Iris pigment epithelial cell (primary cell): ENCODE measurements around the gene PDX1.
A peak's percentile ranks its signal among the peaks of the same experiment; 100 is the strongest.

Experiments
- DNase-seq: peaks from one replicate; pipeline ENCODE4 v3.0.0-alpha.2; 2011; ENCODE audit warnings: low read depth

The PDX1 gene

DNA sequence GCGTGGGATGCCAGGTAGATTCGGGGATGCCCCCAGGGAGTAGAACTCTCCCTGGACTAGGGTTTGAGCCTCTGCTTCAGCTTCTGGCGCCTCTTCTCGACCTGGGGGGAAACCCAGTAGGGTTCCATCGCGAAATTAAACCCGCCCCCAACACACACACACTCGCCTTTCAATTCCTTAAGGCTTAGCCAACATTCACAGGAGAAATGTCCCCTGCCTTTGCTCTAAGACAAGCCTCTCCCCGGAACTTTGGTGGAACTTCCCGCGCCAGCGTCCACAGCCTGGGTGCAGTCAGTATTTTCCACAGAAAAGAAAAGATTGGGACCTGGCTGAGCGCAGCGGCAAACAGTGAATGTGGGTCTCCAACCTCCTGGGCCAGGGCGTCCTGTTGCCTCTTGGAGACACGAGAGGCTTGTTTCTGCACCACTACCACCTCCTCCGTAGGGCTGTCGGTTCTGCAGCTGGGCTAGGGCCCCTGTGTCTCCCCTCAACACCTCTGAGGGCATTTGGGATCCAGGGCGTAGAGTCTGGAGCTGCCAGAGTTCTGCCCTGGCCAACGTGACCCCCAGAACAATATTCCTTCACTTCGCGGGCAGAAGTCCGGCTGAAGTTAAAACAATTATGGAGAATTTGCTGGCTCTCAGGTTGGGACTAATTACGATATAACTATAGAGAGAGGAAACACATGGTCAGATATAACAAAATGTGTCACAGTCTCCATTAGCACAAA is 3.2 kb downstream of the PDX1 start:
- no peak for DNase-seq

DNA sequence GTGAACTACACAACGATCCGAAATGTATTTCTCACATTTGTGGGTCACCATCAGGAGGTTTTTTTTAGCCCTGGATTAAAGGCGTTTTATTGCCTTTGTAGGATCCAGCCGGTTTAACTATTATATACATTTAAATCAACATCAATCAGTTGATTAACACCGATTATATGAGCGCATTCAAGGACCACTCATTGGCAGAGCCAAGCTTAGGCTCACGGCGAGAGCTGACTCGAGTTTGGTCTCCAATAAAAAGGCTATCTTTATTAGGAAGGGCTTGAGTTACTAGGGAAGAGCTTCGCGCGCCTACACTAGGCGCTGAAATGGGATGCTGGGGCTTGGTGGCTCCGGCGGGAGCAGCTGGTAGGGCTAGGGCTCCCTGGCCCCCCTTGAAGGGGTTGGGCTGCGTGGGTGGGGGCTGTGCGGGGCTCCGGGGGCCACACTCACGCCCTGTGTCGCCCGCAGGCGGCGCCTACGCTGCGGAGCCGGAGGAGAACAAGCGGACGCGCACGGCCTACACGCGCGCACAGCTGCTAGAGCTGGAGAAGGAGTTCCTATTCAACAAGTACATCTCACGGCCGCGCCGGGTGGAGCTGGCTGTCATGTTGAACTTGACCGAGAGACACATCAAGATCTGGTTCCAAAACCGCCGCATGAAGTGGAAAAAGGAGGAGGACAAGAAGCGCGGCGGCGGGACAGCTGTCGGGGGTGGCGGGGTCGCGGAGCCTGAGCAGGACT is 4.2 kb downstream of the PDX1 start:
- DNase-seq = no peak

DNA sequence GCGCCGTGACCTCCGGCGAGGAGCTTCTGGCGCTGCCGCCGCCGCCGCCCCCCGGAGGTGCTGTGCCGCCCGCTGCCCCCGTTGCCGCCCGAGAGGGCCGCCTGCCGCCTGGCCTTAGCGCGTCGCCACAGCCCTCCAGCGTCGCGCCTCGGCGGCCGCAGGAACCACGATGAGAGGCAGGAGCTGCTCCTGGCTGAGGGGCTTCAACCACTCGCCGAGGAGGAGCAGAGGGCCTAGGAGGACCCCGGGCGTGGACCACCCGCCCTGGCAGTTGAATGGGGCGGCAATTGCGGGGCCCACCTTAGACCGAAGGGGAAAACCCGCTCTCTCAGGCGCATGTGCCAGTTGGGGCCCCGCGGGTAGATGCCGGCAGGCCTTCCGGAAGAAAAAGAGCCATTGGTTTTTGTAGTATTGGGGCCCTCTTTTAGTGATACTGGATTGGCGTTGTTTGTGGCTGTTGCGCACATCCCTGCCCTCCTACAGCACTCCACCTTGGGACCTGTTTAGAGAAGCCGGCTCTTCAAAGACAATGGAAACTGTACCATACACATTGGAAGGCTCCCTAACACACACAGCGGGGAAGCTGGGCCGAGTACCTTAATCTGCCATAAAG is 4.8 kb downstream of the PDX1 start:
- no peak for DNase-seq

DNA sequence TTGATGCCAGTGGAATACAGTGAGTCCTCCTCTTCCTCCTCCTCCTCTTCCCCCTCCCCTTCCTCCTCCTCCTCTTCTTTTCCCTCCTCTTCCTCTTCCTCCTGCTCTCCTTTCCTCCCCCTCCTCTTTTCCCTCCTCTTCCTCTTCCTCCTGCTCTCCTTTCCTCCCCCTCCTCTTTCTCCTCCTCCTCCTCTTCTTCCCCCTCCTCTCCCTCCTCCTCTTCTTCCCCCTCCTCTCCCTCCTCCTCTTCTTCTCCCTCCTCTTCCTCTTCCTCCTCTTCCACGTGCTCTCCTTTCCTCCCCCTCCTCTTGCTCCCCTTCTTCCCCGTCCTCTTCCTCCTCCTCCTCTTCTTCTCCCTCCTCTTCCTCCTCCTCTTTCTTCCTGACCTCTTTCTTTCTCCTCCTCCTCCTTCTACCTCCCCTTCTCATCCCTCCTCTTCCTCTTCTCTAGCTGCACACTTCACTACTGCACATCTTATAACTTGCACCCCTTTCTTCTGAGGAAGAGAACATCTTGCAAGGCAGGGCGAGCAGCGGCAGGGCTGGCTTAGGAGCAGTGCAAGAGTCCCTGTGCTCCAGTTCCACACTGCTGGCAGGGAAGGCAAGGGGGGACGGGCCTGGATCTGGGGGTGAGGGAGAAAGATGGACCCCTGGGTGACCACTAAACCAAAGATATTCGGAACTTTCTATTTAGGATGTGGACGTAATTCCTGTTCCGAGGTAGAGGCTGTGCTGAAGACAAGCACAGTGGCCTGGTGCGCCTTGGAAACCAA is 5.6 kb downstream of the PDX1 start:
- DNase-seq = no peak

DNA sequence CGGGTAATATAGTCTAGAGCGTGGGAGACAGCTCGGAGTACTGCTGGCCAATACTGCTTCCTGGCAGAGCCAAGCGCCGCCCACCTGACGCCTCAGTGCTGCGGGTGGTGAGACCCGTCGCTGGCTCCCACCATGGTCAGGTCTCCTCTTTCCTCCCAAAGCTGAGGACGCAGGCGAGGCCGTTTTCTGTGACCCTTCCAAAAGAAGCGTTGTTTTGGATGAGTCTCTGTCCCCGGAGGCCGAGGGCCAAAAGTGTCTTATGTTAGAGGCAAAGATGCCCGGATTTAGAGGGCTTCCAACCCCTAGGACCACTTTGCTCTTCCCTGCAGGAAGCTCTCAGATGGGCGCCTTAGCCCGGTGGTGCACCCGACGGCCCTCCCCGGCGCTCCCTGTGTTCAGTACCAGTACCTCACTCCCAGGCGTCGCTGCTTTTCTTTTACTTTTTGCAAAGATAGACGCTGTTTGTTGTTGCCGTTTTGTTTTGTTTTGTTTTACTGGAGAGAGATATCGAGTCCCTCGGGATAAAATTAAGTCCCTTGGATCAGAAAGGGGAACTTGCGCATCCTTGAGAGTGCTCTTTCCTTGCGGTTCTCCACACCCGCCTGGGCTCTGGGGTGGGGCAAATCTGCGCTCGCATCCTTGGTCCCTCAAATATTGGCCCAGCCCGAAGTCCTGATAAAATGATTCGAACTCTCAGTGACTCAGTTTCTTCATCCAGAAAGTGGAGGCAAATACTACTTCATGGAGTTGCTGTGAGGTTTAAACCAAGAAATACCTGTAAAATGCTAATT is 7.0 kb downstream of the PDX1 start:
- DNase-seq = no peak

DNA sequence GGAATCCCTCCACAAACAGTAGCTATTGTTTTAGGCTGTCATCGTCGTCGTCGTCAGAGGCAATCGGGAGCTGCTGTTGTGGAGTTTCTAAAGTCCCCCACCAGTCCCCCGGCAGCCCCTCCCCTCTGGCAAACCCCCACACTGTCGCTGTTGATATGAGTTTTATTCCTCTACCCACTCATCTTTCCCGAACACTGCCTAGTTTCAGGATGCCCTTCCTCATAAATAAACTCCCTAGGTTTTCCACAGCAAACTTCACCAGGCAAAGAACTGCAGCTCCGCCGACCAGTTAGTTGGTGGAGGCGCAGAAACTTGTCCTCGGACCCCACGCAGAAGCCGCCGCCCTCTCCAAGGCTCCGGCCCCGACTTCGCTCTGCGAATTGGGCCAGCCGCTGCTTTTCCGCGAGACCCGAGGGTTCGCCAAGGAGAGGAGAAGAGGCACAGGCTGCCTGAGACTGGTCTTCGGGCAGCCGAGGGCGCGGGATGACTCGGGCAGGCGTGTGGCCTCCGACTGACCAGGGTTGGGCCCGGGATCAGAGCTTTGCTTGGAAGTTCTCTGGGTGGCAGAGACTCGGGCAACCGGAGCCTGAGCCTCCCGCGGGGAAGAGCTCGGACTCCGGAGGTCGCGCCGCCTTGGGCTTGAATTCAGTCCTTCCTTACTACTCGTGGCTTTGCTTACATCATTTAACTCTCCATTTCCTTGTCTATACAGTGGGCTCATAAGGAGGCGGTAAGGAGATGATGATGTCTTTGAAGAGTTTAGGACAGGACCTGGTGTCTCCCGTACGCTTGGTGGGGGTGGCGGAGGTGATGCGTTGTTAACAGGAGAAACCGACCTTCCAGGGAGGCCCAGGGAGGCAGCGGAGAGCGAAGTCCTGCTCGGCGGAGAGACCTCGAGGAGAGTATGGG is 7.9 kb downstream of the PDX1 start:
- DNase-seq = no peak

DNA sequence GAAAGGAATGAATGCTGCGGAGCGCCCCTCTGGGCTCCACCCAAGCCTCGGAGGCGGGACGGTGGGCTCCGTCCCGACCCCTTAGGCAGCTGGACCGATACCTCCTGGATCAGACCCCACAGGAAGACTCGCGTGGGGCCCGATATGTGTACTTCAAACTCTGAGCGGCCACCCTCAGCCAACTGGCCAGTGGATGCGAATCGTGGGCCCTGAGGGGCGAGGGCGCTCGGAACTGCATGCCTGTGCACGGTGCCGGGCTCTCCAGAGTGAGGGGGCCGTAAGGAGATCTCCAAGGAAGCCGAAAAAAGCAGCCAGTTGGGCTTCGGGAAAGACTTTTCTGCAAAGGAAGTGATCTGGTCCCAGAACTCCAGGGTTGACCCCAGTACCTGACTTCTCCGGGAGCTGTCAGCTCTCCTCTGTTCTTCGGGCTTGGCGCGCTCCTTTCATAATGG is 8.6 kb downstream of the PDX1 start:
- no peak for DNase-seq

DNA sequence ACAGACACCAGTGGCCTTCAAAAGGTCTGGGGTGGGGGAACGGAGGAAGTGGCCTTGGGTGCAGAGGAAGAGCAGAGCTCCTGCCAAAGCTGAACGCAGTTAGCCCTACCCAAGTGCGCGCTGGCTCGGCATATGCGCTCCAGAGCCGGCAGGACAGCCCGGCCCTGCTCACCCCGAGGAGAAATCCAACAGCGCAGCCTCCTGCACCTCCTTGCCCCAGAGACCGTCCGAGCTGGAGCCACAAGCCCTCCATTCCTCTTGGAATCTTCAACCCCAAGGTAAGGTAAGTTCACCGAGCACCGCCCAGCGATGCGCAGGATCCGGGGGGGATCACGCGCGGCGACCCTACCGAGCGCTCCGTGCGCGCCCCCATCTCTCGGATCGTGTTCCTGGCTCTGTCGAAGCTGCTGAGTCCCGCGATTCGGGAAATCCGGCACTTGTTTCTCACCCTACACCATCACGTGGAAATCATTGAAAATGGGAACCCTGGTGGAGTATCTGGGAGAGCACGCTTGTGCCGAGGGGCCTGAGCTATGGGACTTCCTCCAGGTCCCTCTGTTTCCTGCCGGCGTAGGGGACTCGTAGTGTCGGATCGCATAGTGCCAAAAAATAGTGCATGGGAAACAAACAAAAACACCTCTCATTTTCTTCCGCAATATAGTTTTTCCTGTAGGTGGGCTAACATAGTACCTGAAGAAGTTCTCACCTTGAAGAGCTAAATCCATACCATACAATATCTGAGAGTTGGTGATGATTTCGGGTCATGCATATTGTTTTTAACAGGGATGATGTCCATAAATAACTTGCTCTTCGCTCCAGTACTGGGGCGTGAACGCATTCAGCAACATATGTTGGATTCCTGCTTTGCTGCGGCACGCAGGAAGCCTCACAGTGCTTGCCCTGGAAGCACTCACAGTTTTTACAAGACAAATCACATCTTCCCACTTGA is 9.3 kb downstream of the PDX1 start:
- no peak for DNase-seq

DNA sequence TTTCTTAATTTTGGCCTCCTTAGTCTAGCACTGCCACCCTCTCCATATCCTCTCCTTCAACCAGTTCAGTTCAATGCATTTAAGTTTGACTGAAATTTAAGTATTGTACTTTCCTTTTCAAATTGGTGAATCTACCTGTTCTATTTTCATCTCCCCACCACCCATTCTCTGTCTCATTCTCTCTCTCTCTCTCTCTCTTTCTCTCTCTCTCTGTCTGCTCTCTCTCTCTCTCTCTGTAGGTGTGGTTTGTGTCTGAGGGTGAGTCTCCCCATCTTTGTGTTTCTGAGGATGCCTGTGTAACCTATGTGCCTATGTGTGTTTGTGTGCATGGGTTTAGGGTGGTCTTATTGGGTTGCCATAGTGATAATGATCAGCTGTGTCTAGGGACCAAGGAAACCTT is 10.1 kb downstream of the PDX1 start:
- no peak for DNase-seq

DNA sequence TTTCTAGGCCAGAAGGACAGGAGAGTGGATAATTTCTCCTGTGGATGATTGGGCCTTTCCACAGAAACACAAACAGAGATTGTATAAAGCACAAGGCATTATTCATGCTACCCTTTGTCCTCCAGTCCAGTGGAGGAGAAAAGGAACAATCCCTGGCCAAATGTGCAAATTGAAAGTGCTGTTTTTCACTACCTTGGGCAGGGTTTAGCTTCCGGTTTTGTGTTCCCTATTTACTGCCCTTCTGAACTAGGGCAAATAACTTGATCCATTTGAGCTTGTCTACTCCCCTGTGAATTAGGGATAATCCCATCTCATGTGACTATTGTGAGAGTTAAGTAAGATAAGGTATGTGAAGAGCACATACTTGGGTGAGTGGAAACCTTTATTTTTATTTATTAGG is 13.3 kb downstream of the PDX1 start:
- DNase-seq = no peak

DNA sequence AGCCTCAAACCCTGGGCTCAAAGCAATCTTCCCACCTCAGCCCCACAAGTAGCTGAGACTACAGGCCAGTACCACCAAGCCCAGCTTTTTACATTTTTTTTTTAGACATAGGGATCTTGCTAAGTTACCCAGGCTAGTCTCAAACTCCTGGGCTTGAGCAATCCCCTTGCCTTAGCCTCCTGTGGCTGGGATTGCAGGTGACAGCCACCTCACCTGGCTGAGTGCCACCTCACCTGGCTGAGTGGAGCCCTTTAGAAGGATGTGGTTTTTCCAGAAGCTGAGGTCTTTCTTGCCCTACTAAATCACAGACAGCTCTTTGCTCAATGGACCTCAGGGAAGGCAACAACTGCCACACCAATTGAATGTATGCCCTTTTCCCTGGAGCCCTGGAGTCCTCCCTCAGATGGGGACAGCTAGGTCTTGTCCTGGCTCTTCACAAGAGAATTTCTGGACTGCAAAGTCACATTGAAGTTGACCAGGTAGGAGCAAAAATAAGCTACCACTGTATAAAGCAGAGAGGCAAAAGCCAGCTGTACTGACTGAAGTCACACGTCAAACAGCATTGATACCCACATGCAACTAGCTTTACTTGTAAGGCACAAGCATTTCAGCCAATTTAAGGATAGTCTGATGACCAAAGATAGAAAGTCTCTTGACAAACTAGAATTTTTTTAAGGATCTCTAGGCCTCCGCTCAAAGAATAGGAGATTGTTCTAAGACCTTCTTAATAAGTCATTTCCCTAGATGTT is 14.0 kb downstream of the PDX1 start:
- no peak for DNase-seq

DNA sequence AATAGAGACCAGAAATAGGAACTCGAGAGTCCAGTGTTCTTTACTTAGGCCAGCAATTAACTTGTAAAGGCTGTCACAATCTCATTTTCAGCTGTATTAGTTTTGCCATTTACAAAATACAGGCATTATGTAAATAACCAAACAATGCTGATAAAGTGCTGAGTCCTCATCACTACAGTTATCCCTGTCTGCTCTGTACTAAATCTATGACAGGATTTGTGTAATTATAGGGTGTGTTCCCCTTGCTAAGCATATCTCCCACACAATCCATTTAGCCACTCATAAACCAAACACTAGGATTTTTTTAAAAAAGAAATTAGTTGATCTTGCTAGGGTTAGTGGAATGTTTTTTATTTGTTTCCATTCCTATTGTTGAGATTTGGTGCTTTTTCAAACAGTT is 23.2 kb downstream of the PDX1 start:
- DNase-seq = no peak

DNA sequence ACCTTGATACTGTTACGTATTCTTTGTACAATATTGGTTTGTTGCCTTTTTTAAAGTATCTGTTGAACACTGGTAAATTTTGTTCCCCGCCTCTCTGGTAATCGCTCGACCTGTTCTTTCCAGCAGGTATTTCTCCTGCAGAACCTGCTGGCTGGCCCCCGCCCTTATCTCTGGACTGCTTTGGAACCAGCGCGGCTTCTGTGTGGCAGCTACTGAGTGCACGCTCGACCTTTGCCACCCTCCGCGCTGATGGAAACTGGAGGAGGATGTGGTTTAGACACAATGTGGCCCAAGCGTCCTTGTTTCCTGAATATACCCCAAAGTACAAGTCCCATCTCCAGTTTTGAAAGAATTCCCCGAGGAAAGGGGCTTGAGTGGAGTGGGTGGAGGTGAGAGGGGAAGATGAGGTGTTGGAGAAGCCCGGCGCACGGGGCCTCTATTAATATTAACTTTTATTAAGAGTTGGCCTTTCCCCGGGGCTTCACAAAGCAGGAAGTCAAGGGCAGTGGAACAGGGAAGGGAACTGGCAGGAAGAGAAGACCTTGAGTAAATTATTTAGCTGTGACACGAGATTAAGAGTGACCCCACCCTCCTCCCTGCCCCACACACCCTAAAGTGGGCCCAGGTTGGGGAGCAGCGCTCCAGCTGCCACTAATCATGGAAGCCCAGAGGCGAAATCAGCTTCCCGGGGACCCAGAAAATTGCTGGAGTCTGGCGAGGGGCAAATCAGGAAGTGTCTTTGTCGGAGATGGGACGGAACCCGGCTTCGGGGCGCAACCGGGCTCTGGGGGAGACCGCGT is 33.3 kb downstream of the PDX1 start:
- no peak for DNase-seq

DNA sequence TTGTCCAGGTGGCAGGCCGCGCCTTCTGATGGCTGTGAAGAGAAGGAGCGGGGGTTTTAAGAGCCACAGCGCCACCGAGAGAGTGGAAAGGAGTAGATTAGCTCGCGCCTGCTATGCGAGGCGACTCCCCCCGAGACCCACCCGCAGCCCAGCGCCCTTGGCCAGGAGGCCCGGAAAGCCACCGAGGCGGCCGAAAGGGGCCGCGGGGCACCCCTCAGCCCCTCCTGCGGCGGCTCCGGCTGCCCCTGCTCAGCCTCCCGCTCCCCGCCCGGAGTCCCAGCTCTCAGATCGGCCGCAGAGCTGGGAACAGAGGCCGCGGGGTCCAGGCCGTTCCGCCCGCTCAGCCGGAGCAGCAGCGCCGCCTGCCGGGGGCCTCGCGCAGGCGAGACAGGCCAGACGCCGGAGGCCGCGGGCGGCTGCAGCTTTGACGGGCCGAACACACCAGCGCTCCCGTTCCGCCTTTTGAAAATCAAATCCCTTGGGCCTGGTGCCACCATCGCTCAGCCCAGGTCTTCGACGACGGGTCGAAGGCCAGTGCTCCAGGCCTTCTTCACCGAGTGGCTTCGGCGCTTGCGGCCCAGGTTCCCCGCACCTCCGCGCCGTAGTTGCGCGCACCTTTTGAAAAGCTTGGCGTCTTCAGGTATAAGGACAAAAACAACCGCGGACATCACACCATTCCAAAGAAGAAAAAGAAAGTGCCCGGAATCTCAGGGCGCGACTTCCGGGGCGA is 34.0 kb downstream of the PDX1 start:
- peak; percentile 63 for DNase-seq

DNA sequence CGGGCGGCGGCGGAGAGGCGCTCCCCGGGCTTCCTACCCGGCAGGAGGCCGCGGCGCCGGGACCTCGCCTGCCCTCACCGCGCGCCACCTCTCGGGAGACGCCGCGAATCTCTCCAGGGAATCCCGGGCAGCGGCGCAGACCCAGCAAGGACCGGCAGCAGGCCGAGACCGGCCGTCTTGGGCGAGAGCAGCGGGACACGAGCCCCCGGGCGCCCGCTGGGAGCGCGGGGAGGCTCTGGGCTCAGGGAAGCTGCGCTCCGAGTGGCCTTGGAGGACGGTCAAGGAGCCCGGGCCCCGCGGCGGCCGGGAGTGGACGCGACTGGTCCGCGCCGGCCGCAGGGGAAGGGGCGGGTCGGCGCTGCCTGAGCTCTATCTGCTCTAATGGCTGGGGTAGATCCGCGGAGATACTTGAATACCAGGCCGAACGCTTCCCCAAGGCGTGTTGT is 34.6 kb downstream of the PDX1 start:
- DNase-seq = peak; percentile 32

DNA sequence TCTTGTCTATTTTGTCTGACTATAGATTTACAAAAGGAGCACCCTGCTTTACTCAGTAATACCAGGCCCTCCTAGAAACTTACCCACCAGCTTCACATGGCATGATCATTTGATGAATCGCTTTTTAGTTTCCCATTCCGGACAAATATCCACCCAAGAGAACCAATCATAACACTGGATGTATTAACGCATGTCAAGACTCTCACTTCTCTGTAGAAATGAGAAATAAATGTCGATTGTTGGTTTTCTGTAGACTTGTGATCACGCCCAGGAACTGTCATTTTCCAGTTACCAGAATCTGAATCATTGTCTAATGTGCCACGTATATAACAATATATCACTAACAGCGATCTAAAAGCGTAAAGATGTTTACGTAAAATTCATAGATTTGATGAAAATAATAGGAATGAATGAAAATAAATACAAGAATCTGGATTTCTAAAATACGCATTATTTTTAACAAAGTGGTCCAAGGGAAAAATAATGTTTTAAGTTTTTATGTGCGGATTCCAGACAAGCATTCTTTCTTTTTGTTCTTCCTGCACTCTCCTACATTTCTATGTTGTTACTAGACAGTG is 35.3 kb downstream of the PDX1 start:
- no peak for DNase-seq
